H1 (cell line): ENCODE results near the gene TBC1D24. TPM values are rescaled to one million over a fixed set of nuclear protein-coding genes. Genes with fewer than 3 reads are reported as not detected.

ENCODE experiments used
- CTCF ChIA-PET: fragments of 300-600 bp; sonication (Branson Sonifier 250); formaldehyde crosslinking; loops from one replicate; lab custom pipeline; 2021; ENCODE audit not compliant: partially characterized antibody; lab: Charles Lee
- POLR2A ChIA-PET: fragments of 300-600 bp; sonication (Branson Sonifier 250); formaldehyde crosslinking; loops from one replicate; lab custom pipeline; 2021; ENCODE audit warnings: inconsistent platforms; ENCODE audit not compliant: partially characterized antibody; lab: Charles Lee
- DNase-seq, 2 experiments: peaks; one replicate each; pipeline versions ENCODE4 v3.0.0 to v3.0.0-alpha.2; 2010 to 2022; ENCODE audit warnings: low spot score in 2 of 2, low read depth in 1 of 2, mixed read lengths in 1 of 2
- FAIRE-seq: peaks from 2 replicates; lab custom pipeline; 2011; peaks lifted over from hg19 to GRCh38; lab: Jason Lieb, UNC
- H2AFZ ChIP-seq: 2 replicates; pipeline ENCODE4 v1.8.1; 2012; ENCODE audit warnings: low read length, inconsistent platforms
- H2AK5ac ChIP-seq: 2 replicates; pipeline ENCODE4 v1.6.1; 2013; ENCODE audit warnings: low read depth, low read length
- H2BK120ac ChIP-seq: replicated peaks from 2 replicates; pipeline ENCODE3; 2013; ENCODE audit warnings: low read depth, low read length, inconsistent platforms
- H2BK12ac ChIP-seq: 2 replicates; pipeline ENCODE4 v1.6.1; 2013; ENCODE audit warnings: low read depth, low read length
- H2BK15ac ChIP-seq: 2 replicates; pipeline ENCODE4 v1.6.1; 2013; ENCODE audit warnings: low read length
- H2BK20ac ChIP-seq: 2 replicates; pipeline ENCODE4 v1.6.1; 2013; ENCODE audit warnings: low read length
- H2BK5ac ChIP-seq: 2 replicates; pipeline ENCODE4 v1.6.1; 2013; ENCODE audit warnings: low read depth, low read length
- H3K14ac ChIP-seq: 2 replicates; pipeline ENCODE4 v1.6.1; 2013; ENCODE audit warnings: inconsistent platforms; ENCODE audit not compliant: insufficient read length
- H3K18ac ChIP-seq: 2 replicates; pipeline ENCODE4 v1.6.1; 2013; ENCODE audit warnings: low read length; ENCODE audit errors: extremely low read depth
- H3K23ac ChIP-seq: 2 replicates; pipeline ENCODE4 v1.6.1; 2013; ENCODE audit warnings: inconsistent platforms; ENCODE audit not compliant: insufficient read length
- H3K23me2 ChIP-seq: 2 replicates; pipeline ENCODE4 v1.6.1; 2013; ENCODE audit warnings: low read depth, low read length
- H3K27ac ChIP-seq: 2 replicates; pipeline ENCODE4 v1.6.1; 2011; ENCODE audit warnings: low read depth, low read length, inconsistent platforms
- H3K27me3 ChIP-seq, 4 experiments: replicated peaks in 1 of 4; 1 replicate in 1 of 4; 2 replicates in 3 of 4; pipeline versions ENCODE4 v1.6.1 to v1.8.1; 2011 to 2013; ENCODE audit warnings: low read length in 3 of 4, mild to moderate bottlenecking in 3 of 4, inconsistent platforms in 2 of 4, mixed read lengths in 2 of 4, moderate library complexity in 1 of 4; ENCODE audit not compliant: control insufficient read depth in 3 of 4, insufficient read depth in 3 of 4; ENCODE audit errors: extremely low read depth in 1 of 4
- H3K36me3 ChIP-seq, 4 experiments: 2 replicates each; pipeline versions ENCODE4 v1.6.1 to v1.8.1; 2011 to 2013; ENCODE audit warnings: mild to moderate bottlenecking in 4 of 4, low read length in 3 of 4, moderate library complexity in 2 of 4, control low read depth in 1 of 4, inconsistent platforms in 1 of 4; ENCODE audit not compliant: insufficient read depth in 4 of 4, control insufficient read depth in 2 of 4
- H3K4ac ChIP-seq: replicated peaks from 2 replicates; pipeline ENCODE3; 2013; ENCODE audit warnings: low read length, low read depth, mixed read lengths, inconsistent platforms; ENCODE audit not compliant: insufficient read length
- H3K4me1 ChIP-seq, 4 experiments: replicated peaks in 1 of 4; 1 replicate in 1 of 4; 2 replicates in 3 of 4; pipeline versions ENCODE4 v1.6.1 to v1.8.1; 2011 to 2013; ENCODE audit warnings: low read length in 3 of 4, inconsistent platforms in 2 of 4, mixed read lengths in 1 of 4; ENCODE audit not compliant: insufficient read depth in 4 of 4, control insufficient read depth in 3 of 4
- H3K4me2 ChIP-seq, 2 experiments: 2 replicates each; pipeline versions ENCODE4 v1.6.1 to v1.8.1; 2011 to 2013; ENCODE audit warnings: low read depth in 2 of 2, low read length in 2 of 2, control low read depth in 1 of 2, inconsistent platforms in 1 of 2, mild to moderate bottlenecking in 1 of 2; ENCODE audit not compliant: insufficient read depth in 1 of 2
- H3K4me3 ChIP-seq, 4 experiments: fragments of 200-600, 300-600 bp in 1 of 4; sonication (generic), shearing (Covaris generic), sonication (Bioruptor Twin) in 1 of 4; 2 replicates each; pipeline versions ENCODE4 v1.5.1 to v1.8.1; 2011 to 2016; ENCODE audit warnings: low read length in 4 of 4, low read depth in 3 of 4, control low read depth in 2 of 4, inconsistent platforms in 2 of 4, mild to moderate bottlenecking in 2 of 4, mixed read lengths in 1 of 4, moderate library complexity in 1 of 4; ENCODE audit not compliant: insufficient read depth in 2 of 4; ENCODE audit errors: extremely low read depth in 1 of 4
- H3K56ac ChIP-seq: replicated peaks from 2 replicates; pipeline ENCODE3; 2013; ENCODE audit warnings: low read depth, mild to moderate bottlenecking, mixed read lengths, low read length, inconsistent platforms; ENCODE audit not compliant: insufficient read length
- H3K79me1 ChIP-seq: 2 replicates; pipeline ENCODE4 v1.6.1; 2013; ENCODE audit warnings: low read depth, low read length, control low read depth
- H3K79me2 ChIP-seq, 2 experiments: 2 replicates each; pipeline versions ENCODE4 v1.6.1 to v1.8.1; 2012 to 2013; ENCODE audit warnings: low read length in 2 of 2, mild to moderate bottlenecking in 2 of 2, inconsistent platforms in 1 of 2; ENCODE audit not compliant: insufficient read depth in 2 of 2, control insufficient read depth in 1 of 2
- H3K9ac ChIP-seq, 4 experiments: replicated peaks in 1 of 4; 1 replicate in 1 of 4; 2 replicates in 3 of 4; pipeline versions ENCODE4 v1.6.1 to v1.8.1; 2011 to 2013; ENCODE audit warnings: low read depth in 3 of 4, low read length in 3 of 4, control low read depth in 2 of 4, mild to moderate bottlenecking in 2 of 4, moderate library complexity in 2 of 4, inconsistent platforms in 1 of 4; ENCODE audit errors: extremely low read depth in 1 of 4
- H3K9me3 ChIP-seq, 2 experiments: 2 replicates each; pipeline versions ENCODE4 v1.6.1 to v1.8.1; 2012 to 2013; ENCODE audit warnings: mild to moderate bottlenecking in 2 of 2, moderate library complexity in 2 of 2, control low read depth in 1 of 2, inconsistent platforms in 1 of 2, low read depth in 1 of 2, low read length in 1 of 2, mixed read lengths in 1 of 2; ENCODE audit not compliant: insufficient read depth in 2 of 2
- H4K20me1 ChIP-seq, 2 experiments: replicated peaks in 1 of 2; 2 replicates each; pipeline versions ENCODE3 to v1.8.1; 2011 to 2013; ENCODE audit warnings: inconsistent platforms in 2 of 2, low read length in 2 of 2, mild to moderate bottlenecking in 1 of 2; ENCODE audit not compliant: insufficient read depth in 2 of 2, control insufficient read depth in 1 of 2
- H4K5ac ChIP-seq: 2 replicates; pipeline ENCODE4 v1.6.1; 2013; ENCODE audit warnings: low read length, low read depth, mixed read lengths, inconsistent platforms; ENCODE audit not compliant: insufficient read length
- H4K8ac ChIP-seq: 2 replicates; pipeline ENCODE4 v1.8.0; 2013; ENCODE audit warnings: mild to moderate bottlenecking, moderate library complexity, low read length, inconsistent platforms; ENCODE audit not compliant: insufficient read depth; ENCODE audit errors: extremely low read depth
- H4K91ac ChIP-seq: replicated peaks from 2 replicates; pipeline ENCODE3; 2013; ENCODE audit warnings: low read length, mixed read lengths, inconsistent platforms; ENCODE audit not compliant: insufficient read length
- GABPA ChIP-seq: IDR thresholded peaks from 2 replicates; pipeline ENCODE4 v1.6.1; 2011; ENCODE audit warnings: mild to moderate bottlenecking, low read length, moderate library complexity, borderline replicate concordance; ENCODE audit not compliant: insufficient read depth
- PHF8 ChIP-seq: fragments of 200-600 bp; sonication (generic); conservative IDR thresholded peaks from 2 replicates; pipeline ENCODE4 v1.7.1; 2012; ENCODE audit warnings: low read depth, mild to moderate bottlenecking, inconsistent platforms, low read length, moderate library complexity
- POLR2AphosphoS5 ChIP-seq: IDR thresholded peaks from 2 replicates; pipeline ENCODE4 v1.6.1; 2011; ENCODE audit warnings: low read depth, low read length
- SP4 ChIP-seq: IDR thresholded peaks from 2 replicates; pipeline ENCODE4 v1.6.1; 2012; ENCODE audit warnings: low read length, inconsistent platforms
- WGBS, 2 experiments: shearing (Covaris generic) in 1 of 2; methylation state at CpG; one replicate each; pipeline versions ENCODE4 v1.1.6 to v1.1.7; 2013 to 2015; ENCODE audit warnings: low lambda C conversion rate in 2 of 2, mixed read lengths in 2 of 2, inconsistent platforms in 1 of 2, low coverage in 1 of 2, missing lambda C conversion rate in 1 of 2; ENCODE audit not compliant: insufficient replicate concordance in 2 of 2, insufficient coverage in 1 of 2, insufficient read length in 1 of 2; ENCODE audit errors: extremely low coverage in 1 of 2, missing lambda C conversion rate in 1 of 2; 5-methylcytosine and 5-hydroxymethylcytosine counted together
- polyA plus RNA-seq, 7 experiments: library from polyadenylated mRNA; depleted of rRNA in 3 of 7; stranded (reverse) in 5 of 7; unstranded in 2 of 7; fragments of >200 nt in 5 of 7; fragments of 200-250 nt in 2 of 7; gene quantifications; 1 replicate in 5 of 7; 2 replicates in 1 of 7; 4 replicates in 1 of 7; pipeline versions ENCODE4 v1.2.1 to v1.2.3, GENCODE V29; 2011 to 2013; ENCODE audit warnings: missing spikeins in 2 of 7, mixed read lengths in 2 of 7
- total RNA-seq: library from RNA; stranded (reverse); fragmentation: NEBNext Ultra II Directional; extraction: Animal tissue kit (Norgen Biotek cat#: 25700); gene quantifications from 2 replicates; pipeline ENCODE4 v1.2.1, GENCODE V29; 2021

TBC1D24 gene
- total and polyA plus RNA-seq, 2 of the 8 experiments (the other 6 are each of a cell fraction or from before 2014, with no cell fraction given) = 8.7 to 21.5 TPM

DNA sequence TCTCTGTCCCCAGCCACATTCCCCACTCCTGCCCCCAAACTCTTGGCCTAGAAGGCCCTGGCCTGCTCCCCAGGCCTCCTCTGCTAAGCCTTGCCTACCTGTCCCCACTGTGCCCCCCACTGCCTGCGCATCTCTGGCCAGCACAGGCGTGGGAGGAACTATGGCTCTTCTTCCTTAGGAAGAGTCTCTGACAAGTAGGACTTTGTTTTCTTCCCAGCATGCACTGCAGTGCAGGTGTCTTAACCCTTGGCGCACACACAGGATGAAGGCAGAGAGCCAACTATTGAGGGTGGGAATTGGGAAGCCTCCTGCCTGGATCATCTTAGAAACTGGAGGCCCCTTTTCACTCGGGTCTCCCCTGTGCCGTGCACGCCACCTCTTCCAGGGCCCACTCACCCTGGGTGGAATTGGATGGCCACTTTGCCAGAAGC lies 48.9 kb downstream of the TBC1D24 start:
- 88% methylated on average over 6 of the region's 6 CpGs; no CpG with 5 or more reads in 1 of the 2 experiments for WGBS, 2 experiments
- H3K4me2 ChIP-seq = no peak overlapping the region
- H3K79me2 ChIP-seq = peaks cover 0 to 12% of the 10 kb centered on the region in 2 experiments; a peak in 1 of 4 replicates
- H3K14ac ChIP-seq = no peak overlapping the region
- H3K79me1 ChIP-seq = peaks cover 10% of the 10 kb centered on the region
- no peak overlapping the region for H3K4ac ChIP-seq
- H3K4me1 ChIP-seq = peaks cover 0 to 6% (median 1%) of the 10 kb centered on the region in 4 experiments; a peak in 3 of 7 replicates
- peaks cover 5% of the 10 kb centered on the region; the same call in 1 of the 2 replicates for H3K23me2 ChIP-seq
- CTCF ChIA-PET = interaction anchor here (0.8 to 1.7 kb wide), 2 partner anchors 8 to 249 kb away, joined by 3 read pairs; no protein-coding TSS in a partner anchor
- H2BK12ac ChIP-seq = no peak overlapping the region
- H3K4me3 ChIP-seq = no peak overlapping the region
- H3K27ac ChIP-seq = no peak overlapping the region
- no peaks in the 10 kb centered on the region for H3K27me3 ChIP-seq
- H4K5ac ChIP-seq = no peak overlapping the region
- no peak overlapping the region for H2AK5ac ChIP-seq
- TF ChIP-seq POLR2AphosphoS5 (no peak), SP4 (no peak), PHF8 (no peak), GABPA (no peak)
- H2BK120ac ChIP-seq = no peak overlapping the region
- H4K8ac ChIP-seq = no peak overlapping the region
- FAIRE-seq (no peak), DNase-seq (no peak)
- peaks cover 6 to 12% of the 10 kb centered on the region in 2 experiments for H4K20me1 ChIP-seq
- H2BK15ac ChIP-seq = no peak overlapping the region
- H2BK5ac ChIP-seq = no peak overlapping the region
- H3K18ac ChIP-seq = no peak overlapping the region
- peaks cover 7 to 19% (median 16%) of the 10 kb centered on the region in 4 experiments for H3K36me3 ChIP-seq
- H3K9me3 ChIP-seq = no peaks in the 10 kb centered on the region
- no peak overlapping the region for H2BK20ac ChIP-seq
- POLR2A ChIA-PET = interaction anchor here (0.8 to 7.6 kb wide), 5 partner anchors 7 to 13 kb away, joined by 3 to 108 read pairs (median 7); partner anchors contain the start of genes ATP6V0C and CEMP1
- H2AFZ ChIP-seq = no peak overlapping the region
- no peak overlapping the region for H4K91ac ChIP-seq
- no peak overlapping the region for H3K9ac ChIP-seq
- no peak overlapping the region for H3K23ac ChIP-seq
- no peak overlapping the region for H3K56ac ChIP-seq
